ENCODE results near the gene SNX6.

- TF ChIP-seq POLR2A (IDR thresholded peaks at IDR 0.05; ENCODE audit: low read depth) (no peak), CTCF (IDR thresholded peaks at IDR 0.05) (no peak), POLR2AphosphoS5 (IDR thresholded peaks at IDR 0.05) (no peak), EP300 (IDR thresholded peaks at IDR 0.05) (no peak)
These were observed 648 bp downstream of the SNX6 start for GRCh38 chr14:34629344-34629656.
